ENCODE data around the gene CIRBP. TPM values are rescaled to one million over a fixed set of nuclear protein-coding genes. Genes with fewer than 3 reads are reported as not detected.
A peak's percentile ranks its signal among the peaks of the same experiment; 100 is the strongest.

CIRBP gene
- total and polyA plus RNA-seq, 7 donors: 137 to 591 (median 296) TPM

DNA sequence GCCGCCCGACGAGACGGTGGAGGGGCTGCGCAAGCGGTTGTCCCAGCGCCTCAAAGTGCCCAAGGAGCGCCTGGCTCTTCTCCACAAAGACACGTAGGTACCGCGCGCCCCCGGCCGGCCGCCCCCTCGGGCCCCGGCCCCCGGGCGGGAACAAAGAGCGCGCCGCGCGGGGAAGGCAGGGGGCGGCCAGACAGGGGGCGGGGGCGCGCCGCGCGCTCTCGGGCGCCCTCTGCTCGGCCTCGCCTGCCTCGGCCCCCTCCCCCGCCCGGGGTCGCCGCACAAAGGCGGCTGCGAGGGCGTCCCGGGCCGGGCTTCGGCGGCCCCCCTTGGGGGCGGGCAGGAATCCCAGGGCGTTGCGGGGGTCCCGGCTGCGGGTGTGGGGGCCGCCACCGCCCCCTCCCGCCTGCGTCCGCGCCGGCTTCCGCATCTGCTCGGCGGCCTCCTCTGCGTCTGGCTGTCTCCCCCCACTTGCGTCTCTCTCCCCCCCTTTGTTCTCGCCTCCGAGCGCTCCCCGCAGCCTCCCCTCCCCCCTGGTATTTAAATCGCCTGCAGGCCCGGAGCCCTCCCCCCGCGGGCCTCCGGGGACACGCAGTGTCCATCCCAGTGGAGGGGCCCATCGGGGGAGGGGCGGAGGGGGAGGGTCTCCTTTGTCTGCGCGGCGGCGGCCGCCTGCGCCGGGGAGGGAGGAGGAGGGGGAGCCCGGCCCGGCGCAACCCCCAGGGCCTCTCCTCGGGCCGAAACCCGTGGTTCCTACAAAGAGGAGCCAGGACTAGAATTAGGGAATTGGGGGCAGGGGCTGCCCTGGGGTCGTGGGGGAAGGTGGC, 18.5 kb upstream of the CIRBP start:
- no peaks in the 10 kb centered on the region for H3K9me3 ChIP-seq
- H3K36me3 ChIP-seq (ENCODE audit: insufficient read depth in 1 of 2, low read depth in 1 of 2): peaks cover 11 to 43% of the 10 kb centered on the region in 2 donors
- peak overlapping the region; percentile 80 for H3K4me3 ChIP-seq
- DNase-seq (peak in 1 of 2 donors; percentile 81), ATAC-seq (no peak)
- intact Hi-C loops (cut with DNase I): no loop called here
- TF ChIP-seq, protein P1, sequence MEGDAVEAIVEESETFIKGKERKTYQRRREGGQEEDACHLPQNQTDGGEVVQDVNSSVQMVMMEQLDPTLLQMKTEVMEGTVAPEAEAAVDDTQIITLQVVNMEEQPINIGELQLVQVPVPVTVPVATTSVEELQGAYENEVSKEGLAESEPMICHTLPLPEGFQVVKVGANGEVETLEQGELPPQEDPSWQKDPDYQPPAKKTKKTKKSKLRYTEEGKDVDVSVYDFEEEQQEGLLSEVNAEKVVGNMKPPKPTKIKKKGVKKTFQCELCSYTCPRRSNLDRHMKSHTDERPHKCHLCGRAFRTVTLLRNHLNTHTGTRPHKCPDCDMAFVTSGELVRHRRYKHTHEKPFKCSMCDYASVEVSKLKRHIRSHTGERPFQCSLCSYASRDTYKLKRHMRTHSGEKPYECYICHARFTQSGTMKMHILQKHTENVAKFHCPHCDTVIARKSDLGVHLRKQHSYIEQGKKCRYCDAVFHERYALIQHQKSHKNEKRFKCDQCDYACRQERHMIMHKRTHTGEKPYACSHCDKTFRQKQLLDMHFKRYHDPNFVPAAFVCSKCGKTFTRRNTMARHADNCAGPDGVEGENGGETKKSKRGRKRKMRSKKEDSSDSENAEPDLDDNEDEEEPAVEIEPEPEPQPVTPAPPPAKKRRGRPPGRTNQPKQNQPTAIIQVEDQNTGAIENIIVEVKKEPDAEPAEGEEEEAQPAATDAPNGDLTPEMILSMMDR (IDR thresholded peaks at IDR 0.05): no peak
- peaks cover 51% of the 10 kb centered on the region for H3K4me1 ChIP-seq
- WGBS, 3 donors: 1 to 3% (median 2%) methylated on average over 37 to 86 of the region's 90 CpGs
- peak overlapping the region; percentile 99 for H3K27ac ChIP-seq
- no peaks in the 10 kb centered on the region for H3K27me3 ChIP-seq (ENCODE audit: insufficient read depth in 3 of 3, low read length in 2 of 3)

DNA sequence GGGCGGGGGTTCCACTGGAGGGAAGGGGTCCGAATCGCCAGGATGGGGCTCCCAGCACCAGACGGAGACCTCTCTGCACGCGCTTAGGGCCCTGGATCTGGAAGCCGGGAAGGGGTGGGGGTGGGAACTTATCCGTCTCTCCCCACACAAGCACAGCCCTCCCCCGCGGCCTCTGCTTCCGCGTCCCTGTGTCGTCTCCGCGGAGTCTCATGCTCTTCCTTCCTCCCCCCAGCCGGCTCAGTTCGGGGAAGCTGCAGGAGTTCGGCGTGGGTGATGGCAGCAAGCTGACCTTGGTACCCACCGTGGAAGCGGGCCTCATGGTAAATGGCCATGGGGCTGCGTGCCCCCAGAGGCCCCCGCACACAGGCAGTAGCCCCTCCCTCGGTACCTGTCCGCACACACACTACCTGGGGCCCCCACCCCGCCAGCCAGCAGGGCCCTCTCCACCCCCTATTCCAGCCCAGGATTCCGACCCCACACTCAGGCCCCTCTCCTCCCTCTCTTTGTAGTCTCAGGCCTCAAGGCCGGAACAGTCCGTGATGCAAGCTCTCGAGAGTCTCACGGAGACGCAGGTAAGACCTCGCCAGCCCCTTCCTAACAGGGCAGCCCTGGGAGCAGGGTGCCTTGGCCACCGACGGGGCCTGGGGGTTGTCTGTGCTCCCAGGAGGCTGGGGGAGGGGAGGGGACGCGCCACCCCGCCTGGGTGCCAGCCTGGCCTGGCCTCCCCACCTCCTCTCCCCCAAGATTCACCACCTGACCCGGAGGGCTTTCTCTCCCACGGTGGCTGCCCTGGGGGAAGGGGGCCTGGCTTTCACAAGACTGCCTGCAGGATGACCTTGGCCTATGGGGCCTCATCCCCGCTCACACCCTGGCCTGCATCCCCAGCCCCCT, 17.6 kb upstream of the CIRBP start:
- intact Hi-C loops (cut with DNase I): no loop called here
- H3K27ac ChIP-seq: peak overlapping the region; percentile 99
- H3K27me3 ChIP-seq (ENCODE audit: insufficient read depth in 3 of 3, low read length in 2 of 3): no peaks in the 10 kb centered on the region
- H3K4me3 ChIP-seq: peak overlapping the region; percentile 80
- H3K4me1 ChIP-seq: peaks cover 50% of the 10 kb centered on the region
- ATAC-seq: peak in 3 of 4 donors; percentile 0 to 6 (median 3)
- peaks cover 13 to 53% of the 10 kb centered on the region in 2 donors for H3K36me3 ChIP-seq (ENCODE audit: insufficient read depth in 1 of 2, low read depth in 1 of 2)
- no peaks in the 10 kb centered on the region for H3K9me3 ChIP-seq
- peak; percentile 80 to 88 for DNase-seq
- 11 to 27% (median 12%) methylated on average over 37 to 41 of the region's 41 CpGs for WGBS, 3 donors
- TF ChIP-seq, protein P1 (IDR thresholded peaks at IDR 0.05): no peak

DNA sequence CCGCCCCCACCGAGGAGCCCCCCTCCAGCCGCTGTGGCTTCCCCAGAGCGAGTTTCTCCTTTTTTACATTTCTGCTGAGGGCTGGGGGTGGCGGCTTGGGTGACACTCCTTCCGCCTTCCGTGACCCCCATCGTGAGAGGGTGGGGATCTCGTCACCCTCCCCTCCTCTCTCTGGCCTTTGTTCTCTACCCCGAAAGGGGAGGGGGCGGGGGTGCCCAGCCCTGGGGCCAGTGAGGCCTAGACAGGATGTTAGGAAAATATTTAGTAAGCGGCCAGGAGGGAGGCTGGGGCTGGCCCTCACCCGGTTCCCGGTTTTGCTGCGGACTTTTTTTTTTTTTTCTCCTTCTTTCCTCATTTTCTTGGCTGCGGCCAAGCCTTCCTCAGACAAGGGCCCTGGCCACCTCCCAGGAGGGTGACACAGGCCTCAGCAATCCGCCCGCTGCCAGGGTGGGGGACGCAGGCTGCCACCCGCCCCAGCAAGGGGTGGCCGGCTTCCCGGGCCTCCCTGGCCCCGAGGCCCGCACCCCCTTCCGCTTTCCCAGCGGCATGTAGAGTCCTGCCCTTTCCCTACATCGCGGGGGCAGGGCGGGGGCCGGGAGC, 16.8 kb upstream of the CIRBP start:
- Histone ChIP-seq H3K27me3 (ENCODE audit: insufficient read depth in 3 of 3, low read length in 2 of 3) (no peaks in the 10 kb centered on the region), H3K27ac (peak overlapping the region; percentile 99), H3K36me3 (ENCODE audit: insufficient read depth in 1 of 2, low read depth in 1 of 2) (peaks cover 13 to 60% of the 10 kb centered on the region in 2 donors), H3K9me3 (no peaks in the 10 kb centered on the region), H3K4me3 (peak overlapping the region; percentile 80), H3K4me1 (peaks cover 46% of the 10 kb centered on the region)
- DNase-seq (peak; percentile 95 to 96), ATAC-seq (peak; percentile 29 to 54 (median 35))
- intact Hi-C loops (cut with DNase I): no loop called here
- 10 to 16% (median 10%) methylated on average over 27 to 30 of the region's 30 CpGs for WGBS, 3 donors
- TF ChIP-seq, protein P1 (IDR thresholded peaks at IDR 0.05): no peak

DNA sequence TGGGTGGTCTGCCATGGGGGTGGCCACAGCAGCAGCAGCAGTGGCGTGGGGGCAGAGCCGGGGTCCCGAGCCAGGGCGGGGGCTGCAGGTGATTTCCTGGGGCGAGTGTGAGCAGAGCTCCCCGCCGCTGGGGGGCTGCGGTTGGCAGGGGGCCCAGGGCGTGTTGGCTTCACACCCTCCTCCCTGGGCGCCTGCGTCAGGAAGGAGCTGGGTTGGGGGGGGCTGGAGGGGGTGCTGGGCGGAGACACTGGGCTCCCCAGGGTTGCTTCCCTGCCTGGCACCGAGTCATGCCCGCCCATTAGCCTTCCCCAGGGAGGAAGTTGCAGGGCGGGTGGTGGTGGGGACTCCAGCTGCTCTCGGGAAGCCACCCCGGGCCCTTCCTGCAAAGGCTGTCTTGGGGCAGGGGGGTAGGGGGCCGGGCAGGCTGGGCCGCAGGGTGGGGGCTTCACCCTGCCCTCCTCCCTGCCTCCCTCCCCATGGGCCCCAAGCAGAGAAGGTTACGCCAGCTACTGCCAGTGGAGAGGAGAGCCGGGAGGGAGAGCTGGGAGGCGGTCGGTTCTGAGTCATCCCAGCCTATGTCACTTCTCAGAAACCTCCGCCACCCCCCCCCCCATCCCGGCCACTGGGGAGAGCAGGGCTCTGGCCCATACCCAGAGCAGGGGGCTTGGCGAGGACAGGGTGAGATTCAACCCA, 16.2 kb upstream of the CIRBP start:
- Histone ChIP-seq H3K27me3 (ENCODE audit: insufficient read depth in 3 of 3, low read length in 2 of 3) (no peaks in the 10 kb centered on the region), H3K4me3 (peak overlapping the region; percentile 80), H3K36me3 (ENCODE audit: insufficient read depth in 1 of 2, low read depth in 1 of 2) (peaks cover 13 to 66% of the 10 kb centered on the region in 2 donors), H3K4me1 (peaks cover 44% of the 10 kb centered on the region), H3K27ac (peak overlapping the region; percentile 99), H3K9me3 (no peaks in the 10 kb centered on the region)
- intact Hi-C loops (cut with DNase I): no loop called here
- ATAC-seq: peak; percentile 33 to 46 (median 40)
- TF ChIP-seq, protein P1 (IDR thresholded peaks at IDR 0.05): no peak
- peak; percentile 91 to 94 for DNase-seq
- WGBS, 3 donors: 8 to 23% (median 11%) methylated on average over 14 to 26 of the region's 26 CpGs

Measured in psoas muscle (tissue), 8 donors.